ENCODE data around the gene CNOT3.
A peak's percentile ranks its signal among the peaks of the same experiment; 100 is the strongest.

CNOT3 gene

DNA sequence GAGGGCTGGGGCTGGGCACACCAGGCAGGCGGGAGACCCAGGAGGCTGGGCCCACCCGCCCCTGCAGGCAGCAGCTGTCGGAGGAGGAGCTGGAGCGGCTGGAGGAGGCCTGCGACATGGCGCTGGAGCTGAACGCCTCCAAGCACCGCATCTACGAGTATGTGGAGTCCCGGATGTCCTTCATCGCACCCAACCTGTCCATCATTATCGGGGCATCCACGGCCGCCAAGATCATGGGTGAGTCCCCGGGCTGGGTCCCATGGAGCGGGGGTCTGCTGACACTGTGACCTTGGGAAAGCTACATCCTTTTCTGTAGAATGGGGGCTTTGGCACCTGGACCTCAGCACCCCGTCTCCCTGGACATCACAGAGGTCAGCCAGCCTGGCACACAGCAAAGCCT lies 13.9 kb upstream of the CNOT3 start:
- no peak for DNase-seq

DNA sequence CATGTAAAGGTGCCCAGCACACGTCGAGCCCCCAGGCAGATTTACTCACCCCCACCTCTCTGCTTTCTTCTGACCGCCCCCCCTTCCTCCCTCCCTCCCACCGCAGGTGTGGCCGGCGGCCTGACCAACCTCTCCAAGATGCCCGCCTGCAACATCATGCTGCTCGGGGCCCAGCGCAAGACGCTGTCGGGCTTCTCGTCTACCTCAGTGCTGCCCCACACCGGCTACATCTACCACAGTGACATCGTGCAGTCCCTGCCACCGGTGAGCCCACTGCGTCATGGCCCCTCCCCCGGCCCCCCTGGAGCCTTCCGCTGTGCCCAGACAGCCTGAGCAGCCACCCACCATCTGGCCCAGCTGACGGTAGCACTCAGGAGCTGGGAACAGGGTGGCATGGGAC lies 13.2 kb upstream of the CNOT3 start:
- no peak for DNase-seq

DNA sequence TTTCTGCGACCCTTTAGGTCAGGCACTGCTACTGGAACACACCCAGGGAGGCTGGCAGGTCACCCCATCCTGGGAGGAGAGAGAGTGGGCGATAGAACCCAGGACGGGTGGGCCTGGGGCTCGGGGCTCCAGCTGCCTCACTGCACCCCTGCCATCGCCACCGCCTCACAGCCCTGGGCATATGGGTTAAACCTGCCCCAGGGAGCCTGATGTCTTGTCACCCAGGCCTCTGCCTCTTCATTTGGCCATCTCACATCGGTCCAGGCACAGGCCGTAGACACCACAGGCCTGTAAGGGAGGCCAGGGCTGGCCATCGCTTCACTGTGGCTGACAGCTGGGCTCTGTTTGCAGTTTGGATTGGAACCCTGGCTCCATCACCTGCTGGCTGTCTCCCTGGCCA lies 11.8 kb upstream of the CNOT3 start:
- DNase-seq = no peak

DNA sequence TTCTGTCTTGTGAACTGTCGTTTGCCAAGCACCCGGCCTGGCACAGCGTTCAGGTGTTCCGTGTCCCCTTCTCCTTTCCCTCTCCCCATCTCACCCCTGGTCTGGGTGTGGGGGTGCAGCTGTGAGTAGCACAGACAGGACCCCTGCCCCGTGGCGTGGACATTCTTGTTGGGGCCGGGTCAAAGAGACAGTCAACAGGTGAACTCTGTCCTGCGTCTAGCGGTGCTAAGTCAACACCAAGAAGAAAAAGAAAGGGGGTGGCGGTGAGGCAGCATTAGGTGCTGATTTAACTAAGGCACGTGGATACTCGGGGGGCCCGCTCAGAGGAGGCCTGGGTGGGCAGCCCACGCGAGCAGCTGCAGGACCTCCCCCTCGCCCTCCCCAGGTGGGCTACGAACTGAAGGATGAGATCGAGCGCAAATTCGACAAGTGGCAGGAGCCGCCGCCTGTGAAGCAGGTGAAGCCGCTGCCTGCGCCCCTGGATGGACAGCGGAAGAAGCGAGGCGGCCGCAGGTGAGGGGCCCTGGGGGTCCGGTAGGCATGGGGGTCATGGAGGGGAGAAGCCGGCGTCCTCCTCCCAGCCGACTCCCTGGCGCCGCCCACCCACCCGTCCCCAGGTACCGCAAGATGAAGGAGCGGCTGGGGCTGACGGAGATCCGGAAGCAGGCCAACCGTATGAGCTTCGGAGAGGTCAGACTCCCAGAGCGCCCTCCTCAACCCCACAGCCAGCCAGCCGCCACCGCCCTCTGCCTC lies 9.7 kb upstream of the CNOT3 start:
- DNase-seq = no peak

GRCh38 chr19:54128441-54128725 lies 9.2 kb upstream of the CNOT3 start:
- DNase-seq = no peak

DNA sequence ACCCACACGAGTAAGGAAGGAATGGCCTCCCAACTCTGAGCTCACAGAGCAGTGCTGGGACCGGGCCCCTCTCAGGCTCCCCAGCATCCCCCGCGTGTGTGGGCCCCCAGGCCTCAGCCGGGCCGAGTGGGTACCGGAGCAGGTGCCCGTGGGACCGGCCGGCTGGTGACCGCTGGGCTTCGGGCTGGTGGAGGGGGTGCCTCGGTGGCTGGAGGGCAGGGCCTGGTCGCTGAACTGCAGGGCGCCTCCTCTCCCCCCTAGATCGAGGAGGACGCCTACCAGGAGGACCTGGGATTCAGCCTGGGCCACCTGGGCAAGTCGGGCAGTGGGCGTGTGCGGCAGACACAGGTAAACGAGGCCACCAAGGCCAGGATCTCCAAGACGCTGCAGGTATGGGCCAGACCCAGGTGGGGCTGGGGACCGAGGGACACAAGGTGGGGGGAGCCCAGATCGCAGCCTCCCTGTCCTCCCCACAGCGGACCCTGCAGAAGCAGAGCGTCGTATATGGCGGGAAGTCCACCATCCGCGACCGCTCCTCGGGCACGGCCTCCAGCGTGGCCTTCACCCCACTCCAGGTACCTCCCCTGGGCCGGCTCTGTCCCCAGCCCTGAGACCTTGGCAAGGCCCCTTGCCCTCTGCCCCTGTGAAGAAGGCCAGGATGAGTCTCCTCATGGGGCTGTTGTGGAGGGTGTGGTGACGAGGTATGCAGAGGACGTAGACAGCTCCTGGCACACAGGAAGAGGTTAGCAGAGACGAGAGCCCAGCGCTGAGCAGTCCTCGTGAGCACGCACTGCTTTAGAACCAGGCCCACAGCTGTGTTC lies 8.6 kb upstream of the CNOT3 start:
- no peak for DNase-seq

- DNase-seq = no peak
These were observed 8.0 kb upstream of the CNOT3 start for GRCh38 chr19:54129617-54129996.

- DNase-seq = no peak
These were observed 4.1 kb upstream of the CNOT3 start for GRCh38 chr19:54133312-54133956.

- no peak for DNase-seq
These were observed 3.5 kb upstream of the CNOT3 start for GRCh38 chr19:54133957-54134590.

DNA sequence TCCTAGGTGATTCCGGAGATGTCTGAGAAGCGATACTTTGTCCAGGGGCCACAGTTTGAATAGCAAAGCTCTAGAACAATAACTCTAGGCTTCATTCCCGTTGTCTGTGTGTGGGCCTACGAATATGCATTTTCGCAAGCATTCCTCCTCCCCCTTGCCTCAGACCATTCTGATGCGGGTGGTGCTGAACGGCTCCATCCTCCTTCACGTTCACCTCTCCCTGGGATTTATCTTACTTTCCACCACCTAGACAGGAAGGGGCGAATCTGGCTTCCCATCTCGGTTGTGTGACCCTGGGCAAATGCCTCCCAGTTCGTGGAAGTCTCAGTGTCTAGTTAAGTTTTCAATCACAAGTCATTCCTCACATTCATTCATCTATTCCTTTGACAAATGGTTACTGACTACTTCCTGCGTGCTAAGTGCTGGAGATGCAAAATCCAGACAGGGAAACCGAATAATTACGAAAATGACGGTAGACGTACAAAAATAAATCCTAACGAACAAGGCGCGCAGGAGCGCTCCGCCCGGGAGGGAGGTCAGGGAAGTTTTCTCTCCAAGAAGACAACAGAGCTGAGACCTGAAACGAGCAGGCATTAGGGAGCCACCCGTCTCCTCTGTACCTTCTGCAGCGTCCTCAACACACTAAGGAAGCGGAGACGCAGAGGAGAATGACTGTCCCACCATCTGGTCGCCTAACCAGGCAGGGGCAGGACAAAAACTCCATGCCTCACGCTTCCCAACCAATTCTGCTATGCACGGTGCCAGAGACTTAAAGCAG lies 1.3 kb upstream of the CNOT3 start:
- no peak for DNase-seq

- peak; percentile 100 for DNase-seq
These were observed 481 bp upstream of the CNOT3 start for GRCh38 chr19:54136864-54137698.

- no peak for DNase-seq
These were observed 1.1 kb downstream of the CNOT3 start for GRCh38 chr19:54138489-54139256.

GRCh38 chr19:54141356-54141755 lies 3.8 kb downstream of the CNOT3 start:
- DNase-seq = no peak

DNA sequence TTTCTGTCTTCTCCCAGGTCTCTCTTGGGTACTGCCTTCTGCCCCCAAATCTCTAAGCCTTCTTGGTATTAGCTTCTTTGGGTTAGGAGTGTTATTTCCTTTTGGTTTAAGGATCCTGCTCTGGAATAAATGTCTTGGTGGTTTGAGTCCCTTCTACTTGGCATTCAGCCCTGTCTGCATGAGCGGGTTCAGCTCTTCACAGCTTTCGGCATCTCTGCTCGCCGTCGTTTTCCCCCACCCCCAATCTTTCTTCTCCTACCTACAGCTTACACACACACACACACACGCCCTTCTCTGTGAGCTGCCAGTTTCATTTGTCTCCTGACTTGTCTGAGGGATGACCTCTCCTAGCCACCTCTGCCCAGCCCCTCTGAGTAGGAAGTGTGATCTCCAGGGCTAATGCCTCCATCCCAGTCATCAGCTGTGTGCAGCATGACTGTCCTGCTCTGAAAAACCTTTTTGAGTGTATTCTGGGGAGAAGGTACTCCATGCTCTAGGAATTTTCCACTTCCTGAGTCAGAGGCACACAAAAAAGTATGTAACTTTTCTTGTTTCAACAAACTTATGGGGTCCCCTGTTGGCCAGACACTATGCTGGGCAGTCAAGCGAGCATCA lies 4.7 kb downstream of the CNOT3 start:
- DNase-seq = no peak

DNA sequence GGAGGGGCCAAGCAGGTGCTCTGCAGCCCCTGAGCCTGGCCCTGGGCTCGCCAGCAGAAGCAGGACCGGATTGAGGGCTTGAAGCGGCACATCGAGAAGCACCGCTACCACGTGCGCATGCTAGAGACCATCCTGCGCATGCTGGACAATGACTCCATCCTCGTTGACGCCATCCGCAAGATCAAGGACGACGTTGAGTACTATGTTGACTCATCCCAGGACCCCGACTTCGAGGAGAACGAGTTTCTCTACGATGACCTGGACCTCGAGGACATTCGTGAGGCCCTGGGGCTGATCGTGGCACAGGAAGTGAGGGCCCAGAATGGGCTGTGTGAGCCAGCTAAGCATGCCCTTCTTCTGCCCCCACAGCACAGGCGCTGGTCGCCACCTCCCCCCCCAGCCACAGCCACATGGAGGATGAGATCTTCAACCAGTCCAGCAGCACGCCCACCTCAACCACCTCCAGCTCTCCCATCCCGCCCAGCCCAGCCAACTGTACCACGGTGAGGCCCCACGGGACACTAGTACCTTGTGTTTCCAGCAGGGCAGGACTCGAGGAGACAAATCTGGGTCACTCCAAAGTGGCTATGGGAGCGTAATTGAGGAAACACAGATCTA lies 8.1 kb downstream of the CNOT3 start:
- DNase-seq = no peak

DNA sequence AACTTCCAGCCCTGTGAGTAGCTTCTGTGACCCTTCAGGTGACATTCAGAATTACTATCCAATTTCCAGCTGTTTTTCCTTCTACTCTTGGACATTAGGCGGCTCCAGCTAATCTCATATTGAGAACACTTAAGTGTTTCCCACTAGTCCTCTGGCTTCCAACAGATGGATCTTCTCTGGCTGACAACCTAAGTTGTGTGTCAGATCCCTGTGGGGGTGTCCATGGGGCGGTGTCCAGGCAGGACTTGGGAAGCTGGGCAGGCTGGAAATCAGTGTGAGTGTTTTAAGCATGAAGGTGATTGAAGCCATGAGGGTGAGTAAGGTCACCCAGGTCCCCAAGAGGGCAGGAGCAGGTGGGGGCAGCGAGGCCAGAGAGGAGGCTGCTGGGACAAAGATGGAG lies 10.1 kb downstream of the CNOT3 start:
- no peak for DNase-seq

GRCh38 chr19:54148158-54148557 lies 10.6 kb downstream of the CNOT3 start:
- no peak for DNase-seq

DNA sequence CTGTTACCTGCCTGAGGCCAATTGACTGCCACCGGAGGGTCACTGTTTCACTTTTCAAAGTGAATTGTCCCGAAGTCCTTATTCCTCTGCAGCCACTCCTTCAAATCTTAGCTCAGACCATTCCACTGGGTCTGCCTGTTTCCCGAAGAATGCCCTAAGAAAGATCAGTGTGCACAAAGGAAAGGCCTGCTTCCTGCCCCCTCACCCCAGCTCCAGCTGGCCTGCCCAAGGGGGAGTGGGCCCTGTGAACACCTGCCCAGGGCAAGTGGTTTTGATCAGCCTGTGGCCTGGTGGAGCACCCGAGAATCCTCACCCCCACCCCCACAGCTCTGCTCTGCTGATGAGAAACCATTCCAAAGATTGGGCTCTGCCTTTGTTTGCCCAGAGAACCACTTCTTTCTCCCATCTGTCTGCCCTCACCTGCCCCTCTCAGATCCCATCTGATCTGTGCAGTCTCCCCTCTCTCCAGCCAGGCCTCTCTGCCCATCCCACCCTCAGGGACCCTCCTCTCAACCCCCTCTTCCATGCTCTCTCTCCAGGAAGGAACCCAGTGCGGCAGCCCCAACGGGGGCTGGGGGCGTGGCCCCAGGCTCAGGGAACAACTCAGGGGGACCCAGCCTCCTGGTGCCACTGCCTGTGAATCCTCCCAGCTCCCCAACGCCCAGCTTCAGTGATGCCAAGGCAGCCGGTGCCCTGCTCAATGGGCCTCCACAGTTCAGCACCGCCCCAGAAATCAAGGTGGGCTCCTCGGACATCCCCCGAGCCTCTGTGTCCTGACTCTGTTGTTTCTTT lies 11.7 kb downstream of the CNOT3 start:
- DNase-seq = no peak

GRCh38 chr19:54151362-54152035 lies 13.9 kb downstream of the CNOT3 start:
- DNase-seq = no peak

Measured in amniotic stem cell (primary cell).